Thyroid gland (tissue), 4 donors: Measurements from ENCODE around the gene LSM14B. TPM values are rescaled to one million over a fixed set of nuclear protein-coding genes. Genes with fewer than 3 reads are reported as not detected.

Experiments
- DNase-seq, 2 donors: peaks; one replicate each; pipeline ENCODE4 v3.0.0-alpha.2; 2019
- H3K27ac ChIP-seq, 3 donors: fragments of 200-600 bp; sonication (generic); 1 replicate in 2 of 3; 2 replicates in 1 of 3; pipeline ENCODE4 v1.5.1; 2016 to 2019; ENCODE audit warnings: mild to moderate bottlenecking in 1 of 3, moderate library complexity in 1 of 3
- H3K27me3 ChIP-seq: fragments of 200-600 bp; sonication (generic); one replicate; pipeline ENCODE4 v1.5.1; 2019
- H3K36me3 ChIP-seq, 2 donors: fragments of 200-600 bp; sonication (generic); one replicate each; pipeline ENCODE4 v1.5.1; 2016 to 2019
- H3K4me1 ChIP-seq, 2 donors: fragments of 200-600 bp; sonication (generic); one replicate each; pipeline ENCODE4 v1.5.1; 2017 to 2019
- H3K4me3 ChIP-seq, 3 donors: fragments of 200-600 bp; sonication (generic); replicated peaks in 1 of 3; 1 replicate in 2 of 3; 2 replicates in 1 of 3; pipeline ENCODE4 v1.5.1; 2016; ENCODE audit warnings: mild to moderate bottlenecking in 1 of 3
- H3K9me3 ChIP-seq: fragments of 200-600 bp; sonication (generic); one replicate; pipeline ENCODE4 v1.5.1; 2017
- CTCF ChIP-seq, 6 experiments: fragments of 200-600 bp in 3 of 6; fragments of 450-650 bp in 3 of 6; sonication (generic) in 3 of 6; IDR thresholded peaks; one replicate each; pipeline ENCODE4 v1.5.1; 2016 to 2019; ENCODE audit warnings: antibody characterized with exemption in 6 of 6, mild to moderate bottlenecking in 2 of 6, inconsistent platforms in 1 of 6, moderate library complexity in 1 of 6
- POLR2A ChIP-seq, 2 donors: fragments of 450-650 bp; IDR thresholded peaks; one replicate each; pipeline ENCODE4 v1.6.1; 2017; ENCODE audit warnings: antibody characterized with exemption in 2 of 2, mild to moderate bottlenecking in 2 of 2, moderate library complexity in 1 of 2
- WGBS, 2 donors: methylation state at CpG; one replicate each; pipeline ENCODE4 v1.1.5; 2017; 5-methylcytosine and 5-hydroxymethylcytosine counted together
- intact Hi-C: fragments of 100-400 bp; cut with DNase I; formaldehyde crosslinking; loops from one replicate; pipeline ENCODE4 v1.15.1; 2023
- total RNA-seq, 4 donors: library from RNA; depleted of rRNA; stranded (reverse); fragments of >200 nt; gene quantifications; one replicate each; pipeline ENCODE4 v1.2.3, GENCODE V29; 2016

The LSM14B gene
- total RNA-seq, 4 donors from 2014 or later = 25.3 to 27.9 (median 25.6) TPM

DNA sequence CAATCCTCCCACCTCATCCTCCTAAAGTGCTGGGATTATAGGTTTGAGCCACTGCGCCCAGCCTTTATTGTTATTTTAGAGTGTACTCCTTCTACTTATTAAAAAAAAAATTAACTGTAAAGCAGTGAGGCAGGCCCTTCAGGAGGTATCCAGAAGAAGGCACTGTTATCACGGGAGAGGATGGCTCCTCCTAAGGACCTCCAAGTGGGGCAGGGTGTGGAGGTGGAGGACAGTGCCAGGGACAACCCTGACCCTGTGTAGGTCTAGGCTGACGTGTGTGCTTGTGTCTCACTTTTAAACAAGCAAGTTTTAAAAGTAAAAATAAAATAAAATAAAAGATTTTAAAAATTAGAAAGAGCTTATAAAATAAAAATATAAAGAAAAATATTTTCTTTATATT lies 32.9 kb upstream of the LSM14B start:
- Histone ChIP-seq H3K27ac (no peak overlapping the region), H3K9me3 (no peaks in the 10 kb centered on the region), H3K36me3 (no peaks in the 10 kb centered on the region), H3K4me3 (no peak overlapping the region), H3K4me1 (no peaks in the 10 kb centered on the region), H3K27me3 (no peaks in the 10 kb centered on the region)
- 49 to 53% methylated on average over 3 of the region's 3 CpGs for WGBS, 2 donors
- intact Hi-C loops = no loop called here
- DNase-seq = no peak
- TF ChIP-seq POLR2A (IDR thresholded peaks at IDR 0.05) (no peak), CTCF (IDR thresholded peaks at IDR 0.05) (no peak)

DNA sequence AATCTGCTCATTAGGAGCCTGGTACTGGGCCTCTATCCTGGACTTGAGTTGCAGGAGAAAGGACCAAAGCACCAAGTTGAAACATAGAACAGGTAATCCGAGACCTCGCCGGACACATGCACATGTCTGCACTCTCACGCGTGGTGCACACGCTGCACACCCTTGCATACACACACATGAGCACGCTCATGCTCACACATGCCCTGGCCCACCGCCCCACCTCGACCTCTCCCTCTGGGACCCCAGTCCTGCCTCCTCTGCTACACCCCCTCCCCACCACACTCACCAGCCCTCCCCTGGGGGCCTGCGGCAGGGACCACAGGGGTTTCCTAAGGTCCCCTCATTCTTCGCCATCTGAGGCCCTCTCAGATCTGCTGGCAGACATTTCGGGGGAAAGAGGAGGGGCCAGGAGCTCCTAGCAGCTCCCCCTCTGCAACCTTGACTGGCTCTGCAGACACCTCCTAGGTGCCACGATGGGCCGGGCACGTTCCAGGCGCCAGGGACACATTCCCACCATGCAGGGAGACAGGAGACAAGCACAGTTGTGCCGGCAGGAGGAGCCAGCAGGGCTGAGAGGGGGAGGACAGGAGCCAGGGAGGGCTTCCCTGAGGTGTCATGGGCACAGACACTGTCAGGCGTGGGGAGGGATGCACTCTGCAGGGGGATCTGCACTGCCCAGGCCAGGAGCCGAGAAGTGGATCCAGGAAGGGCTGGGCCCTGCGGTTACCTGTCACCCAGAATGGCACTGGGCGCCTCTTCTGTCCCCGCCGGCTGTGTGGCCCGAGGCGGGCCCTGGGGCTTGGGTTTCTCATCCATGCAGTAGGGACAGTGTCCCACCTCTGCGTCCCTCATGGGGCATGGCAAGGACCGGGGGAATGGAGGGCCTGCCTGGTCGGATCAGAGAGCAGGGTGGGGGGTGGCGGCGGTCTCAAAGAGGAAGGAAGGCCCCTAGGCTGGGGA lies 25.6 kb upstream of the LSM14B start:
- WGBS, 2 donors = 89 to 92% methylated on average over 23 to 26 of the region's 30 CpGs
- H3K36me3 ChIP-seq = no peaks in the 10 kb centered on the region
- H3K9me3 ChIP-seq = no peaks in the 10 kb centered on the region
- intact Hi-C loops = no loop called here
- no peak overlapping the region for H3K27ac ChIP-seq
- TF ChIP-seq POLR2A (IDR thresholded peaks at IDR 0.05) = no peak
- TF ChIP-seq CTCF (IDR thresholded peaks at IDR 0.05) = no peak
- no peaks in the 10 kb centered on the region for H3K27me3 ChIP-seq
- DNase-seq = no peak
- no peak overlapping the region for H3K4me3 ChIP-seq
- H3K4me1 ChIP-seq = no peaks in the 10 kb centered on the region

DNA sequence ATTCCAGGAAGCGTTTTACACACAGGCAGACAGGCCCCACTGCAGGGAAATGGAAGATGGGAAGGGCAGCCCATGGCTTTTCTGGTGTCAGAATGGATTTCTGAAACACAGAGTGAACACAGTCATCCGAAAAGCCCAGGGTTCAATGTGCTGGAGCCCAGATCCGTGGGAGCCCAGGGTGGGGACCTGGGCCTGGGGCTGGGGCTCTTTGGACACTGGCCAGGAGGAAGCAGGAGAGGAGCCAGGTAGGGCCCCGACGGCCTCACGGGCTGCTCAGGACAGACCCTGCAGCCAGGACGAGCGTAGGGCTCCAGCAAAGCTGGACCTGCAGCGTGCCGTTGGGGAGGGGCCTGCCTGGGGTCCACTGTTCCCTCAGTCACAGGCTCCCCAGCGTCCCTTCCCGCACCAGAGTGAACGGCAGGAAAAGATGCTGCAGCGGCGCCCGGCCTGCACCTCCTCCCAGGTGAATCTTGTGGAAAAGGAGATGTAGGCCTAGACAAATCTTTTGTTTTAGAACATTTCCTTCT lies 24.3 kb upstream of the LSM14B start:
- Histone ChIP-seq H3K27ac (no peak overlapping the region), H3K4me1 (no peaks in the 10 kb centered on the region), H3K4me3 (no peak overlapping the region), H3K27me3 (no peaks in the 10 kb centered on the region), H3K9me3 (no peaks in the 10 kb centered on the region), H3K36me3 (no peaks in the 10 kb centered on the region)
- WGBS, 2 donors = 68 to 72% methylated on average over 16 of the region's 16 CpGs
- TF ChIP-seq POLR2A (IDR thresholded peaks at IDR 0.05) (no peak), CTCF (IDR thresholded peaks at IDR 0.05) (no peak)
- intact Hi-C loops = no loop called here
- no peak for DNase-seq

- H3K4me3 ChIP-seq = no peak overlapping the region
- intact Hi-C loops = no loop called here
- no peaks in the 10 kb centered on the region for H3K4me1 ChIP-seq
- DNase-seq = no peak
- H3K27ac ChIP-seq = no peak overlapping the region
- no peaks in the 10 kb centered on the region for H3K27me3 ChIP-seq
- H3K9me3 ChIP-seq = no peaks in the 10 kb centered on the region
- WGBS, 2 donors = 90 to 93% methylated on average over 4 of the region's 4 CpGs
- H3K36me3 ChIP-seq = no peaks in the 10 kb centered on the region
- TF ChIP-seq CTCF (IDR thresholded peaks at IDR 0.05) (no peak), POLR2A (IDR thresholded peaks at IDR 0.05) (no peak)
These were observed 21.2 kb upstream of the LSM14B start for GRCh38 chr20:62101078-62101477.
